Measurements from ENCODE around the gene RAG1.

DNA sequence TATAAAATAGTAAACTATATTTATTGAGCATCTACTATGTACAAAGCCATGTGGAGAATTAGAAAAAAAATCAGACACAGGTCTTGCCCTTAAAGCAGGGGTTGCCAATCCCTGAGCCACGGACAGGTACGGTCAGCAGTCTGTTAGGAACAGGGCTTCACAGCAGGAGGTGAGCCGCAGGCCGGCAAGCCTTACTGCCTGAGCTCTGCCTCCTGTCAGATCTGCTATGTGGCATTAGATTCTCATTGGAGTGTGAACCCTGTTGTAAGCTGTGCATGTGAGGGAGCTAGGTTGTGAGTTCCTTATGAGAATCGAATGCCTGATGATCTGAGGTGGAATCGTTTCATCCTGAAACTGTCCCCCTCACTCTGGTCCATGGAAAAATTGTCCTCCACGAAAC lies 32.4 kb downstream of the RAG1 start:
- TF ChIP-seq, protein P1, sequence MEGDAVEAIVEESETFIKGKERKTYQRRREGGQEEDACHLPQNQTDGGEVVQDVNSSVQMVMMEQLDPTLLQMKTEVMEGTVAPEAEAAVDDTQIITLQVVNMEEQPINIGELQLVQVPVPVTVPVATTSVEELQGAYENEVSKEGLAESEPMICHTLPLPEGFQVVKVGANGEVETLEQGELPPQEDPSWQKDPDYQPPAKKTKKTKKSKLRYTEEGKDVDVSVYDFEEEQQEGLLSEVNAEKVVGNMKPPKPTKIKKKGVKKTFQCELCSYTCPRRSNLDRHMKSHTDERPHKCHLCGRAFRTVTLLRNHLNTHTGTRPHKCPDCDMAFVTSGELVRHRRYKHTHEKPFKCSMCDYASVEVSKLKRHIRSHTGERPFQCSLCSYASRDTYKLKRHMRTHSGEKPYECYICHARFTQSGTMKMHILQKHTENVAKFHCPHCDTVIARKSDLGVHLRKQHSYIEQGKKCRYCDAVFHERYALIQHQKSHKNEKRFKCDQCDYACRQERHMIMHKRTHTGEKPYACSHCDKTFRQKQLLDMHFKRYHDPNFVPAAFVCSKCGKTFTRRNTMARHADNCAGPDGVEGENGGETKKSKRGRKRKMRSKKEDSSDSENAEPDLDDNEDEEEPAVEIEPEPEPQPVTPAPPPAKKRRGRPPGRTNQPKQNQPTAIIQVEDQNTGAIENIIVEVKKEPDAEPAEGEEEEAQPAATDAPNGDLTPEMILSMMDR (IDR thresholded peaks at IDR 0.05) = no peak
- TF ChIP-seq POLR2A (IDR thresholded peaks at IDR 0.05) = no peak

Data from uterus (tissue), 2 donors.